ENCODE data around the gene PAX8. TPM values are rescaled to one million over a fixed set of nuclear protein-coding genes. Genes with fewer than 3 reads are reported as not detected.
"Not testable (repeated sequence)": the region's sequence is repeated elsewhere in the genome, so short reads cannot be mapped to it uniquely, and the experiment has no call there.

Gene PAX8
- total RNA-seq, 1 donor from 2014 or later = not detected

DNA sequence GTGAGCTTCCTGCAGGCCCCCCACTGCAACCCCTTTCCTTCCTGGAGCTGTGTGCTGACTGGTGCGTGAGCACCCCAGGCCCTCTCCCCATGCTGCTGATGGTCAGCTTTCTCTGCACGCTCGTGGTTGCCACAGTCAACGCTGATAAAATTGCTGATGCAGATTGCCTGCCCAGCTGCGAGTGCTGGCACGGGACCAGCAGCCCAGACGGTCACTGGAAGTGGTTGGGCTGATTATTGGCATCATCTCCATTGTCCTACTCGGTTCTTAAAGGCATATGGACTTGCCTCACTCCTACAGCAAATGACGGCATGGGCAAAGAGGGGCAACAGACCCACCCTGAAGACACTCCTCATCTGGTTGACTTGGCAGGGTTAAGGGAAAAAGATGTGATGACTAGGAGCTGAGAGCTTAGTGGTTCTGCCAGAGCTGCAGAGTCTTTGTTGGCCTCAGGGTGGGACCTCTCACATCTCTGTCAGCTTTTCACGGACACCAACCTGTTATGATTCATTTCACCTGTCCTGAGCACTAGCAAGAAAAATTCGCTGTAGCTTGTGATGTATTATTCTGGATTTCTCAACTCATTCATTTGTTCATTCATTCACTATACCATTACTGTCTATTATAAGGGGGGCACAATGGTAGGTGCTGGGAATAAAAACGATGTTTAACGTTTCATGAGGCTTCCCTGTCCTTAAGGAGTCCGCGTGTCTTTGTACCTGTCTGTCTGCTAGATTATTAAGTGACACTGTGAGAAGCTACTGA is 38.4 kb downstream of the PAX8 start:
- H3K36me3 ChIP-seq (ENCODE audit: control insufficient read depth in 3 of 3, insufficient read depth in 3 of 3, low read length in 3 of 3) = peaks cover 0 to 3% (median 0%) of the 10 kb centered on the region in 3 donors
- no peaks in the 10 kb centered on the region for H3K9me3 ChIP-seq (ENCODE audit: control insufficient read depth in 3 of 3, low read length in 3 of 3)
- H3K27me3 ChIP-seq (ENCODE audit: control insufficient read depth in 3 of 3, insufficient read depth in 3 of 3, low read length in 3 of 3) = no peaks in the 10 kb centered on the region
- peaks cover 22 to 34% (median 29%) of the 10 kb centered on the region in 3 donors for H3K4me1 ChIP-seq (ENCODE audit: control insufficient read depth in 3 of 3, insufficient read depth in 3 of 3, low read length in 3 of 3)
- peak overlapping the region; percentile 0 to 38 (median 30) for H3K4me3 ChIP-seq (ENCODE audit: low read length in 3 of 3)
- H3K9ac ChIP-seq (ENCODE audit: low read depth in 1 of 3, low read length in 3 of 3) = peak overlapping the region in 1 of 3 donors; percentile 51
- H3K27ac ChIP-seq (ENCODE audit: low read depth, low read length) = peak overlapping the region; percentile 34

DNA sequence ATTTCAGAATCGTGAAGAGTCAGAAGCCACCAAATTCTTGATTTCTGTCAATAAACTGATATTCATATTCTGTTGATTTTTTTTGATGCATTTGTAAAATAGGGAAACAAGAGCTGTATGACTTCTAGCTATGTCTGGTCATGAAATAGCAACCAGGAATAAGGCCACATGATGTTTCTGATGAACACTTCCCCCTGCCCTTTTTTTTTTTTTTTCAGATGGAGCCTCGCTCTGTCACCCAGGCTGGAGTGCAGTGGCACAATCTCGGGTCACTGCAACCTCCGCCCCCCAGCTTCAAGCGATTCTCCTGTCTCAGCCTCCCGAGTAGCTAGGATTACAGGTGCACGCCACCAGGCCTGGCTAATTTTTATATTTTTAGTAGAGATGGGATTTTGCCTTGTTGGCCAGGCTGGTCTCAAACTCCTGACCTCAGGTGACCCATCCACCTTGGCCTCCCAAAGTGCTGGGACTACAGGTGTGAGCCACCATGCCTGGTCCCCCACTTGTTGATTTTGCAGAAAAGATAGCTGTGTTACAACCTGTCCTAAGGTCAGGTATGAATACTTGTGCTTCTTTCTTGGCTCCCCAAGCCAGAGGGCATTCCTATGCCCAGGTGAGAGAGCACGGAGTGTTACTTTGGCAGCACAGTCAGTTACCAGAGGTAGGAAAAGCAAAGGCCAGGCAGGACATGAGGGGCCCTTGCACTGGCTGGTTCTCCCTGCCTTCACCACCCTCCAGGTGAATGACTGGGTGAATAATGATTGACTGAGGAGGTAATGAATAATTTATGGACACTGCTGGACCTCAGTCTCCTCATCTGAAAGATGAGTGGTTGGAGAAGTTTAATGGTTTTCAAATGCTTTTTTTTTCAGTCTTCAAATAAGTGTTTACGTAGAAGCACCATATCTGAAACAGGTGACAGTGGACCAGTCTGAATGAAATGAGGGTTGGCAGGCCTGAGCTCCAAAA is 39.6 kb downstream of the PAX8 start:
- peaks cover 0 to 3% (median 0%) of the 10 kb centered on the region in 3 donors for H3K36me3 ChIP-seq (ENCODE audit: control insufficient read depth in 3 of 3, insufficient read depth in 3 of 3, low read length in 3 of 3)
- peaks cover 22 to 34% (median 31%) of the 10 kb centered on the region in 3 donors for H3K4me1 ChIP-seq (ENCODE audit: control insufficient read depth in 3 of 3, insufficient read depth in 3 of 3, low read length in 3 of 3)
- peak overlapping the region; percentile 34 for H3K27ac ChIP-seq (ENCODE audit: low read depth, low read length)
- H3K9ac ChIP-seq (ENCODE audit: low read depth in 1 of 3, low read length in 3 of 3) = no peak overlapping the region
- no peaks in the 10 kb centered on the region for H3K27me3 ChIP-seq (ENCODE audit: control insufficient read depth in 3 of 3, insufficient read depth in 3 of 3, low read length in 3 of 3)
- H3K4me3 ChIP-seq (ENCODE audit: low read length in 3 of 3) = no peak overlapping the region
- H3K9me3 ChIP-seq (ENCODE audit: control insufficient read depth in 3 of 3, low read length in 3 of 3) = no peaks in the 10 kb centered on the region

DNA sequence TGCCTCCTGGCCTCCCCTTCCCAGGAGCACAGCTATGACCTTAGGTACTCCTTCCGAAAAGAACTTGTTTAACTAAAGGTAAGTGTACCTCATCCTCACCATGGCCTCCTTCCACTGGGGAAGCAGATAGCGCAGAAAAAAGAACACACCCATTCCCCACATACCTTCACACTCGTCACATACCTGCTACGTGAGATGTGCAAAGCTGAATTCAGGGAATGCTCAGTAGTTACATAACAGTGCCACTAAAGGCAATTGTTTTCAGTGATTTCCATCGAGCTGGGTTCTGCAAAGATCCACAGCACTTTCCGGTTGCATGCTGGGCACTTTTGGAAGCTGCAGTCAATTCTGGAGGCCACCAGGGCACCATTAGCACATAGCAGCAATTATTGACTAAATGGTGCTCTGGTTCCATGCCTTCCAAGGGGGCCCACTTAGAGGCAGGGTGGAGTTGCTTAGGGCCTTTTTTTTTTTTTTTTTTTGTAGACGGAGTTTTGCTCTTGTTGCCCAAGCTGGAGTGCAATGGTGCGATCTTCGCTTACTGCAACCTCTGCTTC is 41.0 kb downstream of the PAX8 start:
- Histone ChIP-seq H3K27ac (ENCODE audit: low read depth, low read length) (no peak overlapping the region), H3K4me1 (ENCODE audit: control insufficient read depth in 3 of 3, insufficient read depth in 3 of 3, low read length in 3 of 3) (peaks cover 22 to 34% (median 31%) of the 10 kb centered on the region in 3 donors), H3K9ac (ENCODE audit: low read depth in 1 of 3, low read length in 3 of 3) (no peak overlapping the region), H3K9me3 (ENCODE audit: control insufficient read depth in 3 of 3, low read length in 3 of 3) (no peaks in the 10 kb centered on the region), H3K36me3 (ENCODE audit: control insufficient read depth in 3 of 3, insufficient read depth in 3 of 3, low read length in 3 of 3) (peaks cover 0 to 3% (median 0%) of the 10 kb centered on the region in 3 donors), H3K27me3 (ENCODE audit: control insufficient read depth in 3 of 3, insufficient read depth in 3 of 3, low read length in 3 of 3) (no peaks in the 10 kb centered on the region), H3K4me3 (ENCODE audit: low read length in 3 of 3) (no peak overlapping the region)

- peak overlapping the region in 1 of 3 donors; percentile 64 for H3K9ac ChIP-seq (ENCODE audit: low read depth in 1 of 3, low read length in 3 of 3)
- peak overlapping the region; percentile 20 to 58 (median 23) for H3K4me3 ChIP-seq (ENCODE audit: low read length in 3 of 3)
- H3K27ac ChIP-seq (ENCODE audit: low read depth, low read length) = no peak overlapping the region
- peaks cover 0 to 3% (median 0%) of the 10 kb centered on the region in 3 donors for H3K36me3 ChIP-seq (ENCODE audit: control insufficient read depth in 3 of 3, insufficient read depth in 3 of 3, low read length in 3 of 3)
- H3K4me1 ChIP-seq (ENCODE audit: control insufficient read depth in 3 of 3, insufficient read depth in 3 of 3, low read length in 3 of 3) = peaks cover 20 to 35% (median 30%) of the 10 kb centered on the region in 3 donors
- no peaks in the 10 kb centered on the region for H3K9me3 ChIP-seq (ENCODE audit: control insufficient read depth in 3 of 3, low read length in 3 of 3)
- no peaks in the 10 kb centered on the region for H3K27me3 ChIP-seq (ENCODE audit: control insufficient read depth in 3 of 3, insufficient read depth in 3 of 3, low read length in 3 of 3)
Measured at GRCh38 chr2:113236367-113237159, 42.2 kb downstream of the PAX8 start.

DNA sequence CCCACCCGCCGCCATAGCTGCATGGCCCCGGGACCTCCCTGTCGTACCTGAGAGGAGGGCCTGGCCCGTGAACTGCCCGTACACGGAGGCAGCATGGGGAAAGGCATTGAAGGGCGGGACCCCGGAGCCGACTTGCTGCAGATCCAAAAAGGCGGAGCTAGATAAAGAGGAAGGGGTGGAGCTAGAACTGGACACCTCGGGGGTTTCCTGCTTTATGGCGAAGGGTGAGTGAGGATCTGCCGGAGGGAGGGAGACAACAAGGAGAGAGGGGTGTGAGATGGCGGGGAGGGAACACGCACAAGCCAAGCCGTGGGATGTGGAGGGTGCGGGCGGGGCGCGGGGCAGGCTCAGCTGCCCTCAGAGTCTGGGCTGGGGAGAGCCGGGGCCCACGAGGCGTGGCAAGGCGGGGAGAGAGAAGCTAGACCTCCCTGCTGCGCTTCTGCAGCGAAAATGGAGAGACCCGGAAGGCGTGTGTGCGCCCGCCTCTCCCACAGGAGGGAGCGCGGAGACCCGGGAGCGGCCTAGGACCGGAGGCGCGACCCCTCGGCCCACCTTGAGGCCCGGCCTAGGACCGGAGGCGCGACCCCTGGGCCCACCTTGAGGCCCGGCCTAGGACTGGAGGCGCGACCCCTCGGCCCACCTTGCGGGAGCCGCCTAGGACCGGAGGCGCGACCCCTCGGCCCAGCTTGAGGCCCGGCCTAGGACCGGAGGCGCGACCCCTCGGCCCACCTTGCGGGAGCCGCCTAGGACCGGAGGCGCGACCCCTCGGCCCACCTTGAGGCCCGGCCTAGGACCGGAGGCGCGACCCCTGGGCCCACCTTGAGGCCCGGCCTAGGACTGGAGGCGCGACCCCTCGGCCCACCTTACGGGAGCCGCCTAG is 43.1 kb downstream of the PAX8 start:
- H3K36me3 ChIP-seq (ENCODE audit: control insufficient read depth in 3 of 3, insufficient read depth in 3 of 3, low read length in 3 of 3); H3K27ac ChIP-seq (ENCODE audit: low read depth, low read length); H3K9me3 ChIP-seq (ENCODE audit: control insufficient read depth in 3 of 3, low read length in 3 of 3); H3K27me3 ChIP-seq (ENCODE audit: control insufficient read depth in 3 of 3, insufficient read depth in 3 of 3, low read length in 3 of 3): not testable (repeated sequence)
- peak overlapping the region; percentile 33 to 80 (median 45) for H3K9ac ChIP-seq (ENCODE audit: low read depth in 1 of 3, low read length in 3 of 3)
- peaks cover 10 to 26% (median 21%) of the 10 kb centered on the region in 3 donors for H3K4me1 ChIP-seq (ENCODE audit: control insufficient read depth in 3 of 3, insufficient read depth in 3 of 3, low read length in 3 of 3)
- H3K4me3 ChIP-seq (ENCODE audit: low read length in 3 of 3) = peak overlapping the region; percentile 59 to 67 (median 59)

DNA sequence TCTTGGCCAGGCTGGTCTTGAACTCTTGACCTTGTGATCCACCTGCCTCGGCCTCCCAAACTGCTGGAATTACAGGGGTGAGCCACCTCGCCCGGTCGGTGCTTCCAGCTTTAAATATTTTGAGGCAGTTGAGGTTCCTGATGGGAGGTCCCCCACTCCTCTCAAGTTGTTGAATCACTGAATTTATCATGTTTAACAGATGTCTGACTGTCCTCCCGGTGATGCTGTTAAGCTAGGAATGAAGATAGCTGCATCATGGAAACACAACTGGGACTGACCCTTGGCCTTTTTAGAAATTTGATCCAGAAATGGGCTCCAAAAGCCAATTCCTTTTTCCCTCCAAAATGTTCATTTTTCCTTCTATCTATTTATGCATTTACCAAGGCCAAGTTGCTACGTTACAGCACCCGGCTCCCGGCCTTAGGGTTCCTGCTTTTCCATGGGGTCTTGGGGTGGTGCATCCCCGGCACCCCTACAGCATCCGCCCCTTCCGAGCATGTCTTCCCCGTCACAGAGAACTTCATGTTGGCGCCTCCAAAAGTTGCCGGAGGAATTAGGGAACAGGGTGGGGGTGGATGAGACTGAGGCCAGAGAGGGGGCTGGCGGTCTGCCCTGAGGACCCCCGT is 43.9 kb downstream of the PAX8 start:
- H3K9ac ChIP-seq (ENCODE audit: low read depth in 1 of 3, low read length in 3 of 3) = peak overlapping the region; percentile 23 to 80 (median 33)
- peaks cover 0 to 3% (median 0%) of the 10 kb centered on the region in 3 donors for H3K36me3 ChIP-seq (ENCODE audit: control insufficient read depth in 3 of 3, insufficient read depth in 3 of 3, low read length in 3 of 3)
- peak overlapping the region; percentile 59 to 67 (median 59) for H3K4me3 ChIP-seq (ENCODE audit: low read length in 3 of 3)
- no peaks in the 10 kb centered on the region for H3K27me3 ChIP-seq (ENCODE audit: control insufficient read depth in 3 of 3, insufficient read depth in 3 of 3, low read length in 3 of 3)
- no peaks in the 10 kb centered on the region for H3K9me3 ChIP-seq (ENCODE audit: control insufficient read depth in 3 of 3, low read length in 3 of 3)
- H3K27ac ChIP-seq (ENCODE audit: low read depth, low read length) = no peak overlapping the region
- peaks cover 3 to 18% (median 13%) of the 10 kb centered on the region in 3 donors for H3K4me1 ChIP-seq (ENCODE audit: control insufficient read depth in 3 of 3, insufficient read depth in 3 of 3, low read length in 3 of 3)

- peaks cover 0 to 12% (median 7%) of the 10 kb centered on the region in 3 donors for H3K4me1 ChIP-seq (ENCODE audit: control insufficient read depth in 3 of 3, insufficient read depth in 3 of 3, low read length in 3 of 3)
- H3K4me3 ChIP-seq (ENCODE audit: low read length in 3 of 3) = no peak overlapping the region
- H3K36me3 ChIP-seq (ENCODE audit: control insufficient read depth in 3 of 3, insufficient read depth in 3 of 3, low read length in 3 of 3) = peaks cover 0 to 3% (median 0%) of the 10 kb centered on the region in 3 donors
- no peaks in the 10 kb centered on the region for H3K27me3 ChIP-seq (ENCODE audit: control insufficient read depth in 3 of 3, insufficient read depth in 3 of 3, low read length in 3 of 3)
- no peak overlapping the region for H3K9ac ChIP-seq (ENCODE audit: low read depth in 1 of 3, low read length in 3 of 3)
- no peaks in the 10 kb centered on the region for H3K9me3 ChIP-seq (ENCODE audit: control insufficient read depth in 3 of 3, low read length in 3 of 3)
- H3K27ac ChIP-seq (ENCODE audit: low read depth, low read length) = no peak overlapping the region
Measured at GRCh38 chr2:113233593-113234550, 44.8 kb downstream of the PAX8 start.

DNA sequence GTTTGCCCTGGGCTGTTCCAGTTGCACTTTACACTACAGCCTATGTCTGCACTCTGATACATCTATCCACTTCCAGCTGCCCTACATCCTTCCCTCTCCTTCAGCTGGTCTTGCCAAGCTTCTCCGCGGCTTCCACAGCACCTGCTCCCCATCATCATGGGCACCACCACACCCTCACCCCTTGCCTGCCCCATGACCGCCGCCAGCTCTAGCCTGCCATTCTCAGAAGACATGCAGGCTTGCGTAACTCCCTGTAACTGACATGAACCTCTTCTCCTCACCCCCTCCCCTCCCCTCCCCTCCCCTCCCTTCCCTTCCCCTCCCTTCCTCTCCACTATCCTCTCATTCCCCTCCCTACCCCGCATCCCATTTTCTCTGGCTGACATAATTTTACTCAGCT is 46.0 kb downstream of the PAX8 start:
- H3K9ac ChIP-seq (ENCODE audit: low read depth in 1 of 3, low read length in 3 of 3) = no peak overlapping the region
- no peaks in the 10 kb centered on the region for H3K27me3 ChIP-seq (ENCODE audit: control insufficient read depth in 3 of 3, insufficient read depth in 3 of 3, low read length in 3 of 3)
- peaks cover 0 to 3% (median 0%) of the 10 kb centered on the region in 3 donors for H3K36me3 ChIP-seq (ENCODE audit: control insufficient read depth in 3 of 3, insufficient read depth in 3 of 3, low read length in 3 of 3)
- H3K4me1 ChIP-seq (ENCODE audit: control insufficient read depth in 3 of 3, insufficient read depth in 3 of 3, low read length in 3 of 3) = peaks cover 0 to 12% (median 7%) of the 10 kb centered on the region in 3 donors
- H3K4me3 ChIP-seq (ENCODE audit: low read length in 3 of 3) = no peak overlapping the region
- no peaks in the 10 kb centered on the region for H3K9me3 ChIP-seq (ENCODE audit: control insufficient read depth in 3 of 3, low read length in 3 of 3)
- H3K27ac ChIP-seq (ENCODE audit: low read depth, low read length) = no peak overlapping the region
